ENCODE data around the gene DDX39B.
A peak's percentile ranks its signal among the peaks of the same experiment; 100 is the strongest.
"Not testable (repeated sequence)": the region's sequence is repeated elsewhere in the genome, so short reads cannot be mapped to it uniquely, and the experiment has no call there.

DDX39B gene

GRCh38 chr6:31575952-31576685 lies 34.3 kb upstream of the DDX39B start:
- DNase-seq (ENCODE audit: low spot score) = no peak

- no peak for DNase-seq (ENCODE audit: low spot score)
These were observed 33.6 kb upstream of the DDX39B start, which contains the start of gene TNF for GRCh38 chr6:31575335-31575901. TNF (plus strand) TSS chr6:31575565; CDS start chr6:31575742, 177 bp downstream.

DNA sequence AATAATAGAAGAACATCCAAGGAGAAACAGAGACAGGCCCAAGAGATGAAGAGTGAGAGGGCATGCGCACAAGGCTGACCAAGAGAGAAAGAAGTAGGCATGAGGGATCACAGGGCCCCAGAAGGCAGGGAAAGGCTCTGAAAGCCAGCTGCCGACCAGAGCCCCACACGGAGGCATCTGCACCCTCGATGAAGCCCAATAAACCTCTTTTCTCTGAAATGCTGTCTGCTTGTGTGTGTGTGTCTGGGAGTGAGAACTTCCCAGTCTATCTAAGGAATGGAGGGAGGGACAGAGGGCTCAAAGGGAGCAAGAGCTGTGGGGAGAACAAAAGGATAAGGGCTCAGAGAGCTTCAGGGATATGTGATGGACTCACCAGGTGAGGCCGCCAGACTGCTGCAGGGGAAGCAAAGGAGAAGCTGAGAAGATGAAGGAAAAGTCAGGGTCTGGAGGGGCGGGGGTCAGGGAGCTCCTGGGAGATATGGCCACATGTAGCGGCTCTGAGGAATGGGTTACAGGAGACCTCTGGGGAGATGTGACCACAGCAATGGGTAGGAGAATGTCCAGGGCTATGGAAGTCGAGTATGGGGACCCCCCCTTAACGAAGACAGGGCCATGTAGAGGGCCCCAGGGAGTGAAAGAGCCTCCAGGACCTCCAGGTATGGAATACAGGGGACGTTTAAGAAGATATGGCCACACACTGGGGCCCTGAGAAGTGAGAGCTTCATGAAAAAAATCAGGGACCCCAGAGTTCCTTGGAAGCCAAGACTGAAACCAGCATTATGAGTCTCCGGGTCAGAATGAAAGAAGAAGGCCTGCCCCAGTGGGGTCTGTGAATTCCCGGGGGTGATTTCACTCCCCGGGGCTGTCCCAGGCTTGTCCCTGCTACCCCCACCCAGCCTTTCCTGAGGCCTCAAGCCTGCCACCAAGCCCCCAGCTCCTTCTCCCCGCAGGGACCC lies 32.6 kb upstream of the DDX39B start:
- no peak for DNase-seq (ENCODE audit: low spot score)

DNA sequence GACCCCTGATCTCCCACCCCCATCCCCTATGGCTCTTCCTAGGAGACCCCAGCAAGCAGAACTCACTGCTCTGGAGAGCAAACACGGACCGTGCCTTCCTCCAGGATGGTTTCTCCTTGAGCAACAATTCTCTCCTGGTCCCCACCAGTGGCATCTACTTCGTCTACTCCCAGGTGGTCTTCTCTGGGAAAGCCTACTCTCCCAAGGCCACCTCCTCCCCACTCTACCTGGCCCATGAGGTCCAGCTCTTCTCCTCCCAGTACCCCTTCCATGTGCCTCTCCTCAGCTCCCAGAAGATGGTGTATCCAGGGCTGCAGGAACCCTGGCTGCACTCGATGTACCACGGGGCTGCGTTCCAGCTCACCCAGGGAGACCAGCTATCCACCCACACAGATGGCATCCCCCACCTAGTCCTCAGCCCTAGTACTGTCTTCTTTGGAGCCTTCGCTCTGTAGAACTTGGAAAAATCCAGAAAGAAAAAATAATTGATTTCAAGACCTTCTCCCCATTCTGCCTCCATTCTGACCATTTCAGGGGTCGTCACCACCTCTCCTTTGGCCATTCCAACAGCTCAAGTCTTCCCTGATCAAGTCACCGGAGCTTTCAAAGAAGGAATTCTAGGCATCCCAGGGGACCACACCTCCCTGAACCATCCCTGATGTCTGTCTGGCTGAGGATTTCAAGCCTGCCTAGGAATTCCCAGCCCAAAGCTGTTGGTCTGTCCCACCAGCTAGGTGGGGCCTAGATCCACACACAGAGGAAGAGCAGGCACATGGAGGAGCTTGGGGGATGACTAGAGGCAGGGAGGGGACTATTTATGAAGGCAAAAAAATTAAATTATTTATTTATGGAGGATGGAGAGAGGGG lies 31.7 kb upstream of the DDX39B start:
- DNase-seq (ENCODE audit: low spot score) = no peak

GRCh38 chr6:31572041-31572911 lies 30.5 kb upstream of the DDX39B start, which contains the start of gene LTA:
LTA (plus strand) TSS chr6:31572289; CDS start chr6:31572743, 454 bp downstream.
- DNase-seq (ENCODE audit: low spot score) = no peak

DNA sequence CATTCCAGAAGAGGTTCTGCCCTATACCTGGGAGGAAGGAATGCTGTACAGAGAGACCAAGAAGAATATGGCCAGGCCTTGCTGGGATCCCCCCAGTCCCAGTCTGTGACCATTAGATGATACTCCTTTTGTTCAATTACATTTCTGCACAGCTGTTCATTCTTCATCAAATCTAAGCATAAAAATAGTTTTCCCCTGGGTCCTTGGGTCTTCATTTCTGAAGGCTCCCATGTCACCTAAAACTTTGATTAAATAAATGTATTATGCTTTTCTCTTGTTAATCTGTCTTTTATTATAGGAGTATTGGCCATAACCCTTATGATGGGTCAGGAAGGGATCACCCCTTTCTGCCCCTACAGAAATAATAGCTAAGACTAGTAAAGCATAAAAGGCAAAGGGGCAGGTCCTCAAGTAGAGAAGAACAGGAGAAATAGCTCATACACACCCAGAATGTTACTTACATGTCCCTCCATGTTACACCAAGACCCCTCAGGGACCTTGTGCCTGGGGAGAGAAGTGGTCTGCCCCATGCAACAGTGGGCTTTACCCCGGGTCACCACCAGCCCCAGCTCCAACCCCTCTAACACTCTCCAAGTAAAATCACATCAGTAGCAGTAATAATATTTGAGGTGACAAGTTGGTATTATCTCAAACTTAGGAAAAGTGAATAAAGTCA lies 28.2 kb upstream of the DDX39B start:
- no peak for DNase-seq (ENCODE audit: low spot score)

GRCh38 chr6:31568537-31568961 lies 26.7 kb upstream of the DDX39B start:
- DNase-seq (ENCODE audit: low spot score) = no peak

DNA sequence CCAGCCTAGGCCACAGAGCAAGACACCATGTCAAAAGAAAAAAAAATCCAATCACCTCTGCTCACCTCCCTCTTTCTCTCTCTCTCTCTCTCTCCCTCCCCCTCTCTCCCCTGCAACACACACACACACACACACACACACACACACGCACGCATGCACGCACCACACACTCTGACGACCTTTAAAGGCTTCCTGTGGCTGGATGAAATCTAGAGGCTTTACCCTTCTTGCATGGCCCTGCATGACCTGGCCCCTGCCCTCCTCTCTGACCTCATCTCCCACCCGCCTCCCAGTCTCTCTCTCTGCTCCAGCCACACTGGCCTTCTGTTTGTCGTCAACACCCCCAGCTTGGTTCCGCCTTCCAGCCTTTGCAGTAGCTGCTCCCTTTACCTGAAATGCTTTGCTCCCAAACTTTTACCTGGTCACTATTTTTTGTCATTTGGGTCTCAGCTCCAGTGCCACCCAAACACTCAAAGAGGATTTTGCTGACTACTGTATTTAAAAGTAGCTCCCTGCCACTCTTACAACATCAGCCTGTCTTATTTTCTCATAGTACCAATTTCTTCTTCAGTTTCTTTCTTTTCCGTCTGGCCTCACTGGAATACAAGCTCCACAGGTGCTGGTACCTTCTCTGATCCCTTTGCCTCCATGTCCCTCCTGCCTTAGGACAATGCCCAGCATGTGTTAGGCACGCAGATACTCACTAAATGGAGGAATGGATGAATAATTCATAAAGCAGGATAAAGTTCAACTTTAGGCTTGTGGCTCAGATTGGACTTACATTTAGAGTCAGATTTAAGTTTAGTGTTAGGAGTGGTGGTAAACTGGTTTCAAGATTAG lies 25.9 kb upstream of the DDX39B start:
- no peak for DNase-seq (ENCODE audit: low spot score)

GRCh38 chr6:31560697-31561058 lies 18.9 kb upstream of the DDX39B start:
- DNase-seq (ENCODE audit: low spot score) = no peak

DNA sequence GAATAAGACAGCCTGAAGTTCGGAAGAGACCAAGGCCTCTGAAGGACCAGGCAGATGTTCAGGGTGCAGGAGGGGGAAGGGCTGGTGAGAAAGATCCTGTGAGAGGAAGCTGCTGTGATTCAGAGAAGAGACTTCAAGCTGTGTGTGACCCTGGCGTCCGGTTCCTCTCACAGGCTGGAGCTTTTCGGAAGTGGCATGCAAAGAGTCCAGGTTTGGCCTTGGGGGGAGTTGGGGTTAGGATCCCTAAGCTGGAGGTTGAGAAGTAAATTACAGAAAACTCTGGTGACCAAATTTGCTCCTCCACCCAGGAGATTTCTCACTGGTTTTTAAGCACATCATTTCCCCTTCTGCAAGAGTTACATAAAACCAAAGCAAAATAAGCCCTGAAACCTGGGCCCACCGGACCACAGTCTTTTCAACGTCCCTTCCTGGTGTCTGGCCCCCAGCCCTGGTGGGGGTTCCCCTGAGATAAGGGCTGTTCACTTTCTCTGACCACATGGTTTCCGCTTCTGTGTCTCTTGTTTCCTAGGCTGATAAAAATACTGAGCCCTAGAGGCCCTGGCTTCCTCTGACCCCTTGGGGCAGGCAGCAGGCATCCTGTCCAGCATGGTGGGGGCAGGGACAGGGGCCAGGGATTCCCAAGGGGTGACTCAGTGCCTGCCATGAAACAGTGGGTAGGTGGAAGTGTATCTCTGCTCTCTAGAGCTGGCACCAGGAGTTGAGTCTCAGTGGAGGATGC lies 18.3 kb upstream of the DDX39B start:
- peak; percentile 70 for DNase-seq (ENCODE audit: low spot score)

DNA sequence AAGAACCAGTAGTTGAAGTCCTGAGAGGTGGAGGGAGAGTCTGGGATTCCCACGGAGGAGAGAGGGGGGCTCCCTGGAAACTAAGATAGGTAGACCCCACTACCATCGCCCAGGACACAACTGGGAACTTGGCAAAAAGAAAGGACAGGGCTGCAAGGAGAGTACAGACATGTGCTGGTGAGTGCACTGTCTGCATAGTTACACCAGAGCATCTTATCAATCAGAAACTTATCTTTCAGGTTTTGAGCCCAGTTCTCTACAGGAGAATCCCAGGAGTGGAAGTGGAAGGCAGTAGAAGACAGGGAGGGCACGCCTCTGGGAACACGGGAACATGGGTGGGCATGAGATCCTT lies 17.8 kb upstream of the DDX39B start:
- DNase-seq (ENCODE audit: low spot score) = no peak

DNA sequence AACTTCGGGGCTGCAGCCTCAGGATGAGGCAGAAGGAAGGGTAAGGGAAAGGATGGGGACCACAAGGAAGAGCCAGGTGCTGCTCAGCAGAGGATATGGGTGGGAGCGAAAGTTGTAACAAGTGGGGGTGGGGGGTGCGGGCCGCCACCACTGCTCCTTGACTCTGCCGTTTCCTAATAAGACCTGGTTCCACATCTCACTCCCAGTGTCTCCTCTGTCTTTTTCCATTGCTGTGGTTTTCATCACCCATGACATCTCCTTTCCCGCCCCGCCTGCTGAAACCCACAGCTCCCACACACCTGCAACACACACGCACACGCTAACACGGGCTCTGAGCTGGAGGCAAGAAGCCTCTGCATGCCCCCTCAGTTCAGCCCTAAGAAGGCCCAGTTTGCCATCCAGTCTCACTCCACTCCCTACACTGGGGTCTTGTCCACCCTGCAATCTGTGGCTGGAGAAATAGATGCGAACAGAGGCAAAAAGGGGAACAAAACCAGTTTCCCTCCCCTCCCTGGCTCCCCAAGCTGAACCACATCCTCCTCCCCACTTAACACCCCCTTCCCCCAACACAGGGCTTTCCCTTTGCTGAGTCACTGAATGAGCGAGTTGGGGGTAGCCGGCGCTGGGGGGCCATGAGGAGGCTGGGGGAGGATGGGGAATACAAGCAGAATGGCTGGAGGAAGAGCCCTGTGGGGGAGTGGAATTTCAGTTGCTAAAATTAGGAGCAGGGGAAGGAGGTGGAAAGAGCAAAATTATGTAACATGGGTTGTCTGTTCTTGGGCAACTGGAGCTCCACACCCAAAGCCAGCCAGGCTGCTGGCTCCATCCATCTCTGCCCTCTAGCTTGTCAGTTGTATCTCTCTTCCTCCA lies 17.1 kb upstream of the DDX39B start:
- DNase-seq (ENCODE audit: low spot score) = peak; percentile 62

GRCh38 chr6:31558318-31558625 lies 16.5 kb upstream of the DDX39B start:
- no peak for DNase-seq (ENCODE audit: low spot score)

DNA sequence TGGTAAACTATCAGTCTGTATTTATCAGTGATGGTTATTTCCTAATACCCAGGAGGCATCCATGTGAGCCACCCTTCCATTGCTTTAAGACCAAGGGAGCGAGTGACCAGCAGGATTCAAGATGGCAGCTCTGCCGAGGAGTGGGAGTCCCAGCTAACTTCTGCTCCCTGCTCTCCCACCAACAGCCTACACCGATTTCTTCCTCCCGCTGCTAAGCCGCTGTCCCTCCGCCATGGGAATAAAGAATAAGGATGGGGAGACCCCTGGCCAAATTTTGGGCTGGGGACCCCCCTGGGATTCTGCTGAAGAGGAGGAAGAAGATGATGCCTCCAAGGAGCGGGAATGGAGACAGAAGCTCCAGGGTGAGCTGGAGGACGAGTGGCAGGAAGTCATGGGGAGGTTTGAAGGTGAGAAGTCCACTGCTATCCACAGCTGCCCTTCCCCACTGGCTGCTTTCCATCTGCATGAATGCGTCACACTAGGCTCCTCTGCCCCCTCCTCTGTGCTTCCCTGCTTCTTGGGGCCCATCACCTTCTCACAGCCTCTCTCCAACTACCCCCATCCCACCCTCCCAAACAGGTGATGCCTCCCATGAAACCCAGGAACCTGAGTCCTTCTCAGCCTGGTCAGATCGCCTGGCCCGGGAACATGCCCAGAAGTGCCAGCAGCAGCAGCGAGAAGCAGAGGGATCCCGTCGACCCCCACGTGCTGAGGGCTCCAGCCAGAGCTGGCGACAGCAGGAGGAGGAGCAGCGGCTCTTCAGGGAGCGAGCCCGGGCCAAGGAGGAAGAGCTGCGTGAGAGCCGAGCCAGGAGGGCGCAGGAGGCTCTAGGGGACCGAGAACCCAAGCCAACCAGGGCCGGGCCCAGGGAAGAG lies 15.9 kb upstream of the DDX39B start:
- DNase-seq (ENCODE audit: low spot score) = no peak

DNA sequence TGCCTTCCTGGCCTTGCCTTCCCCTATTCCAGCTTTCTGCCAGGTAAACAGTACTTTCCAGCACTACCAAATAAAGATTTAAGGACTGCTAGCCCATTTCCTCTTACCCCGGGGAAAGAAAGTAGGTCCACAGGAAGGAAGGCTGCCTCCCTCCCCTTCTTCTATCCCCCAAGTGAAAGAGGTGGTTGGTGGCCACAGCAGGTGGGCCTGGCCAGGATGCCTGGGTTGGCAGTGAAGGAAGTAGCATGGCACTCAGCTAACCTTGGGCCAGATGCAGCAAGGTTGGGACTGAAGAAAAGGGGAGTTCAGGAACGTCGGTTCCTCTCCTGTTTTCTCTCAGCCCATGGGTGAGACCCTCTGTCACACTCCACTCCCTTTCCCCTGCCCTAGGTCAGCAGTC lies 14.5 kb upstream of the DDX39B start:
- DNase-seq (ENCODE audit: low spot score) = no peak

GRCh38 chr6:31551371-31551770 lies 9.6 kb upstream of the DDX39B start:
- DNase-seq (ENCODE audit: low spot score) = not testable (repeated sequence)

GRCh38 chr6:31548544-31548873 lies 6.7 kb upstream of the DDX39B start:
- DNase-seq (ENCODE audit: low spot score) = no peak
